GM04503 (cell line): ENCODE results near the gene MOB2.

ENCODE experiments used
- DNase-seq: peaks from one replicate; pipeline ENCODE4 v3.0.0-alpha.2; 2012; ENCODE audit warnings: low read depth

Gene MOB2

DNA sequence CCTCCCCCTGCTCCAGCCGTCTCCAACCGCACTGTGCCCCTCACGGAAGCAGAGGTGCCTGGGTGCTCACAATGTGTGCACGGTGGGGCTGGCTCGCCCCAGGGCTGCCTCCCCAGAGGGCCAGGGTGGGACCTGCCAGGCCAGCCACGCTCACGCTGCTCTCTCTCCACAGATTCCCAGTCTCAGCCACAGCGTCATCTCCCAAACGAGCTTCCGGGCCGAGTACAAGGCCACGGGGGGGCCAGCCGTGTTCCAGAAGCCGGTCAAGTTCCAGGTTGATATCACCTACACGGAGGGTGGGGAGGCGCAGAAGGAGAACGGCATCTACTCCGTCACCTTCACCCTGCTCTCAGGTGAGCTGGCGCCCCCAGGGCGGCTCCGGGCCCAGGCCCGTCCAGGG lies 30.4 kb downstream of the MOB2 start:
- DNase-seq: no peak

DNA sequence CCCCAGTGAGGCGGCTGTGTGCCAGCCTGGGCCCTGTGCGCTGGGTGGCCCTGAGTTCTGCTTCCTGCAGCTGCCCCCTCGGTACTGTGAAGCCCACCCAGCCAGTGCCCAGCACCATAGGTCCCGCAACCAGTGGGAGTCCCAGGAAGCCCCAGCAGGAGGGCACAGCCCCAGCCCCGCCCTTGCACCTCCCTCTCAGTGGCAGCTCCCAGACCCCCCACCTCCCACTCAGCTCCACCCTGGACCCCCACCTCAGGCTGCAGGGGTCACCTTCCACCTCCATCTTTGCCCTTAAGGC lies 30.9 kb downstream of the MOB2 start:
- no peak for DNase-seq

DNA sequence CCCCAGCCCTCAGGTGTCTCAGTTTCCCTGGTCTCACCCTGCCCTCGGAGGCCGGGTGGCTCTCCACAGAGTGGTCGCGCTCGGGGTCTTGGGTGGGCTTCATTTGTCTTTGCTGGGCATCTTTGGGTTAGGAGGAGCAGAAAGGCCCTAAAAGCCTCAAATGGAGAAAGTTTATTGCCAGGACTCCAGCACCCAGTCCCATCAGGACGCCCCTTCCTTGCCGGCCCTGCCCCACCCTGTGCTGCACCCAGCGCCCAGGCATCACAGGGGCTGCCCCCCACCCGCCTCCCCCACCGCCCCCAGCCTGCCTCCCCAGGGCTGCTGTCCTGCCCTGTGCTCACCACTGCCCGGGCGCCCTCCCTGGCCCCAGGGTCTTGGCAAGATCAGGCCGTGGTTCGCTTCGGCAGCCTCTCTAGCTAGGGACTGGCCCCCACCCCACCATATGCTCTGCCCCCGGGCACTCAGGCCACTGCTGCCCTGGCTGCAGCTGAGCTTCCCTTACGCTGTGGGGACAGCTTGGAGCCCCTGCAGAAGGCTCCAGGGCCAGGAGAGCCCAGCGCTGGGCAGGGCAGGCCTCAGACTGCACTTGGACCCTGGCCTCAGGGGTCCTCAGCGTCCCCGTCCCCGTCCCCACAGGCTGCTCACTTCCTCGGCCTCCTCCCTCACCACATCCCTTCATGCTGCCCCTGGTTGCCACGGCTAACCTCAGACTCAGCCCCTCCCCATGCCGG lies 31.4 kb downstream of the MOB2 start:
- DNase-seq: no peak

DNA sequence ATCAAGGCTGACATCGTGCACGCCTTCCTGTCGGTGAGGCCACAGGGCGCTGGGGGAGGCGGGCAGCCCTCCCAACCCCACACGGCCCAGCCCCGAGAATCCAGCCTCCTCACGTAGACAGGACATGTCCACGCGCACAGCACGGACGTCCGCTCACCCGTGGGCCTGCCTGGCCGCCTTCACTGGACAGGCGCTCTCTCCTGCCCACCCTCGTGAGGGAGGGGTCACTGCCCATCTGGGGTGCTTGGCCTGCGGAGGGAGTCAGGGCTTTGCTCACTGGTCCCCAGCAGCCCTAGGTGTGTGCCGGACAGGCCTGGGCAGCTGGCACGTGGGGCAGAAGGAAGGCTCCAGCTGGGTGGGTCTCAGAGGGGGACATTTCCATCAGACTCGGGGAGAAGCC lies 32.0 kb downstream of the MOB2 start:
- no peak for DNase-seq

DNA sequence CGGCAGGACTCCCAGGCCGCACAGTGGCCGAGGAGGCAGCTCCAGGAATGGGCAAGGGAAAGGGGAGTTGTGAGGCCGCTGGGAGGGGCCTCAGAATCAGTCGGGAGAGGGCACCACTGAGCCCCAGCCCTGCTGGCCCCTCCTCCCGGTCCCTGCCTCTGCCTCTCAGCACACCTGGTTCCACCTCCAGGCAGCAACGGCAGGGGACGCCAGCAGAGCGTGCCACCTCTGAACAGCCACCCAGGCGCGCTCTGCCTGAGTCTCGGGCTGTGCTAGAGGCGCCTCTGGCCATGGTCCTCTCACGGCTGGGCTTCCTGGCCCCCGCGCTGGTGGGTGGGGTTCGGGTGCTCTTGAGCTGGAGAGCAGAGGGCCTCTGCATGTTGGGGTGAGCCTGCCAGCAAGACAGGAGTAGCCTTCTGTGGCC lies 33.0 kb downstream of the MOB2 start:
- no peak for DNase-seq

DNA sequence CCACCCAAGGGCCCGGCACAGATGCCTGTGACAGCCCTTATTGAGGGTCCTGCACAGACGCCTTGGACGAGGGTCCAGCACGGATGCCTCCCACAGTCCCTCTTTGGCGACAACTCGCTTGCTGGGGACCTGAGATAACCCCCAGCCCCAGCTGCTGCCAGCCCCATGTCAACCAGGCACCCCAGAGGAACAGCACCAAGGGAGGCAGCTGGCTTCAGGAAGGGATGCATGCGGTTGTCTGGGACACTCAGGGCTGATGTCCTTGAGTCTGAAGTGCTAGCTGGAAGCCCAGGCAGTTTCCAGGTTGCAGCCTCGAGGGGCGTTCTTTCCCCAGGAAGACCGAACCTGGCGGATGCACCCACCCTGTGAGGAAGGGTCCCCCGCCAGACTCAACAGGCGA lies 33.8 kb downstream of the MOB2 start:
- DNase-seq: no peak

DNA sequence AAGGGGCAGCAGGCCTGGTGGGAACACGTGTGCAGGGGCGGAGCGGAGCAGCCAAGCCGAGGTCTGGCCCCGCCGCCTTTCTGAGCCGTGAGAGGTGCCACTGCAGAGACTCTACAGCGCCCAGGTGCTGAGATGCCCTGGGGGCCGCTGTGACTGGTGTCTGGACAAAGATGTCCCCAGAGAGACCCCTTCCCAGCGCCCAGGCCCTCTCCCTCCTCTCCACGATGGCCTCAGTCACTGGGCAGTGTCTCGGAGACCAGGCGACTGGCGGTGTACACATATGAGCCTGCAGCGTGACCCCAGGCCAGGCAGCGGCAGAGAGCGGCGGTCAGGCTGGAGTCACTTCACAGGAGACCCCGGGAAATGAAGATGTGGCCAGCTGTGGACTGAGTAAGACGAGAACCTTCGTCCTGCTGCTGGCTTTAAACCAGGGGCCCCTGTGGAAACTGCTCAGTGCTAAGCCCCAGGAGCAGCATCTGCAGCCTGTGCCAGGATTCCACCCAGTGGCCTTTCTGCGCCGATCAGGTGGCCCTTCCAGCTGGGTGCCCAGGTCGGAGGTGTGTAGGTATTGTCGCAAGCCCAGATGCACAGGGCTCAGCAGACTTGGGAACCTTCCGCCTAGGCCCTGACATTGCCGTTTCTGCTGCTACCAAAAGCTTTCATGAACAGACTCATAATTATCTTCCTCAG lies 34.7 kb downstream of the MOB2 start:
- DNase-seq: no peak

DNA sequence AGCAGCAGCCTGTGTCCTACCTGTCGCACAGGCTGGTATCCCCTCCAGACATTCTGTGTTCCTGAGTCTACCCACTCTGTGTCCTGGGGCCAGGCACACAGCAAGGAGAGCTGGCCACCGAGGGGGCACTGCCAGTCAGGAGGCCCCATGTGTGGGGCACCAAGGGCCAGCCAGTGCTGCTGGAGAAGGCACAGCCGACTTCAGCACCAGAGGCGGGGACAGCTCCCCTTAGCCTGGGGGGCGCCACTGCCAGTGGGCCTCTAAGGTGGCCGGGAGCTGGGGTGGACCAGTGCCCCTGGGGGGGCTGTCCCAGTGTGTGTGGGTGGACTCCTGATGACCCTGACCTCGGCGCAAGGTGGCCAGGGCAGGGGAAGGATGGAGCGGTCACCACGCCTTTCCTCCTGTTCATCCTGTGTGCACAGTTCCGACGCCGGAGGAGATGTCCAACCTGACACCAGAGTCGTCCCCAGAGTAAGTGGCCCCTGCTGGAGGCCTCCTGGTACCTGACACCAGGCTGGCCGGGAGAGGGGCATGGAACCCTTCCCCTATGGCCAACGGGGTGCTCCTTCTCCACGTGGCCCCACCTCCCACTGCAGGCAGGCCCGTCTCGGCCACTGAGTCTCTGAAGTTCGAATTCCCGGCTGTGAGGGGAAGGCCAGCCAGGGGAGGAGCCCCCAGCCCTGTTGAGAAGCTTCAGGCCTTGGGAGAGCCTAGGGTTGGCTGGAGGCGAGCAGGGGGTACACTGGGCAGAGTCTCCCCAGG lies 35.4 kb downstream of the MOB2 start:
- DNase-seq: no peak

DNA sequence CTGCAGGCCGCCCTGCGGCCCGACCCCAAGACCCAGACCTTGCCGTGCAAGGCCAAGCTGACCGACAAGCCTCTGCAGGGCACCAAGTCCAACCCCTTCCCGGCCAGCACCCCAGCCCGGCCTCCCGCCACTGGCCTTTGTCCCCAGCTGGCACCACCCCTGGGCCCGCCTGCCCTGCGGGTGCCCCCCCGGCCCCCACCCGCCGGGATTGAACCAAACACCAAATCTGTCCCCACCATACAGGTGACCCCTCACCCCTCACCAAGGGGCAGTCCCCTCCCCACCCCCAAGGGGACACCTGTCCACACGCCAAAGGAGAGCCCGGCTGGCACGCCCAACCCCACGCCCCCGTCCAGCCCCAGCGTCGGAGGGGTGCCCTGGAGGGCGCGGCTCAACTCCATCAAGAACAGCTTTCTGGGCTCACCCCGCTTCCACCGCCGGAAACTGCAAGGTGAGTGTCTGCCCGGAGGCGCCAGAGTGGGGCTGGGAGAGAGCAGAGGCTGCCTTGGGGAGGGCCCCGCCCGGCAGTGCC lies 36.2 kb downstream of the MOB2 start:
- DNase-seq: no peak

DNA sequence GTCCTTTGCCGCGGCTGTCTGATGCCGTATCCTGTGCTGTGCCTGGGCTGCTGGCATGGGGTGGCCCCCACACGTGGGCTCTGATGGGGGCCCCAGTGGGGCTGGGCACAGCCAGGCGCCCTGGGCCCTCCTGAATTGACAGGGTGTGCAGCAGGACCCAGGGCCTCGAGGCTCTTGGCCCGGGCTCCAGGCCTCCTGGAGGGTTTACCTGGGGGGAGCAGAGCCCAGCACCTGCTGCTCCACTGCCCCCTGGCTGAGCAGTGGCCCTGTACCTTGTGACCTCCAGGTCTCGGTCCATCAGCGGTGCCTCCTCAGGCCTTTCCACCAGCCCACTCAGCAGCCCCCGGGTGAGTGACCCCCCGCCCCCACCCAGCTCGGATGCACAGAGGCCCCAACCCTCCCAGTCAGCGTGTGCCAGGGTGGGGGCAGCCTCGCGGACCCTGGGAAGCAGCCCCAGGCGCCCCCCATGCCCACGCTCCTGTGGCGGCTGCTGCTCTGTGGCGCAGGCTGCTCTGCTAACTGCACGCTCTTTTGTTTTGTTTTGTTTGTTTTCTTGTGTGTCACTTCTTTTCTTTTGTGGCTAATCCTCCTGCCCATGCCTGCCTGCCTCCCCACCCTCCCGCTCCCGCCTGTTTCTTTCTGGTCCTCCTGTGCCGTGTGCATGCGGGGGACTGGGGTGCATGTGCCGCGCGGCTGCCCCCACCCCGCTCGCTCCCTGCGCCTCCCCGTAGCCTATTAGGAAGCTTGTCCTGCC lies 36.9 kb downstream of the MOB2 start:
- DNase-seq: no peak

DNA sequence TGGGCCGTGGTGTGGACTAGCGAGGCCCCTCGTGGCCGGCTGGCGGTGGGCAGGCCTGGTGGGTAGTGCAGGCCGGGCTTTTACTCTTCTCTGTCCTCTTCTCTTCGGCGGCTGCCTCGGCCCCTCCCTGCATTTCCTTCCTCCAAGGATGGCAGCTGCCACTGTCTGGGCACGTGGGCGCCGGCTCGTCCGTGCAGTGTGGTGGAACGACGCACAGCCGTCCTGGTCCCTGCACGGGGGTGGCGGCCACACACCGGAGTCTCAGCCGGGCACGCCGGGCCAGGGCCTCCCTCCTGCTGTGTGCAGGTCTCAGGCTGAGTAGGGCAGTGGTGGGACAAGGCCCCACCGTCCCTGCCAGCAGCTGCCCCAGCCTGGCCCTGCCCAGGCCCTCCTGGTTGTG lies 37.7 kb downstream of the MOB2 start:
- no peak for DNase-seq

DNA sequence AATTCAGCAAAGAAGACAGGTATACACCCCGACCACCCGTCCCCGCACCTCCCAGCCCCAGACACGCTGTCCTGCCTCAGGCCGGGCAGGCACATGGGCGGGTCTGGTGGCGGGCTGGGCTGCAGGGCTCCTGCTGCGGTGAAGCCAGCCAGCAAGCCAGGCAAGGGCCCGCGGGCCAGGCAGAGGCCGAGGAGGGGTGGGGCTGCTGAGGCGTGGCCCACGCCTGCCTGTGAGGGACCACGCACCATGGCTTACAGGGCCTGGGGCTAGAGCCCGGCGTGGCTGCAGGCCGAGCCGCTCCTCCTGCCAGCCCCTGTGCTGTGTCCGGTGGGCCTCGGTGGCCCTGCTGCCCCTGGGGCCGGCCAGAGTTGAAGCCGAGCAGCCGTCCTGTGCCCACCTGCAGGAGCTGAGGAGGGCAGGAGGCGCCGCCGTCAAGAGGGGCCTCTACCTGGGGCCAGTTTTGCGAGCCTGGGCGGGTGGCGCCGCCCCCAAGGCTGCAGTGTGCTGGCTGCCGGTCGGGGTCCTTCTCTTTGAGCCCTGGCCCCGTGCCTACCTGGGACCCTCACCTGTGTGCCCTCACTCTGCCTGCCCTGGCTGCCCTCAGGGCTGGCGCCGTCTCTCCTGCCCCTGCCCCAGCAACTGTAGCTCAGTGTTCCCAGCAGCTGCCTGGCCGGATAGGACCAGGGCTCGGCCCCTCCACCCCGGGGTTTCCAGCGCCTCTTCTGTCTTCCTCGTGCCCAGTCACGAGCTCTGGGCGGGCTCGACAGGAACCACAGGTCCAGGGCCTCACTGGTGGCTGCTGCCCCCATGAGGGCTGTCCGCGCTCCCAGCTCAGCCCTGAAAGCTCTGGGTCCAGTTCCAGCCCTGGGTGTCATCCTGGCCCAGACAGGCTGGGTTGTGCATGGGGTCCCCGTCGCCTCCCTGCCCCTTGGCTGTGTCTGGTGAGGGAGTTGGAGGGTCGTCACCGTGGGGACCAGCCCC lies 38.4 kb downstream of the MOB2 start:
- no peak for DNase-seq

DNA sequence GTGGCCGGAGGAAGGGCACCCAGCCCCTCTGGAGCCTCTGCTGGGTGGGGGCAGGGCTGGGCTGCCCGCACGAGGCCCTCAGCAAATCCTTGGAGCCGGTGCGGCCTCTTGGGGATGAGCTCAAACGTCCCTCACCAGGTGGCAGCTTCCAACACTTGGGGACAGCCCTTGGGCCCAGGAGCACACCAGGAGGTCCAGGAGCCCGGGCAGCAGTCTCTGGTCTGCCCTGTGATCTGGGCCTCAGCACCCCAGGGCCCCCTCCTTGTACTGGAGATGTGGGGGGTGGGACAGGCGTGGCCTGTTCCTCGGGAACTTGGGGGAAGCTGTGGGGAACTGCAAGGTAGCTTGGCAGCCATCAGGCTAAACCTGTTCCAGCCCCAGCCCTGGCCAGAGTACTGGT lies 40.0 kb downstream of the MOB2 start:
- DNase-seq: no peak

DNA sequence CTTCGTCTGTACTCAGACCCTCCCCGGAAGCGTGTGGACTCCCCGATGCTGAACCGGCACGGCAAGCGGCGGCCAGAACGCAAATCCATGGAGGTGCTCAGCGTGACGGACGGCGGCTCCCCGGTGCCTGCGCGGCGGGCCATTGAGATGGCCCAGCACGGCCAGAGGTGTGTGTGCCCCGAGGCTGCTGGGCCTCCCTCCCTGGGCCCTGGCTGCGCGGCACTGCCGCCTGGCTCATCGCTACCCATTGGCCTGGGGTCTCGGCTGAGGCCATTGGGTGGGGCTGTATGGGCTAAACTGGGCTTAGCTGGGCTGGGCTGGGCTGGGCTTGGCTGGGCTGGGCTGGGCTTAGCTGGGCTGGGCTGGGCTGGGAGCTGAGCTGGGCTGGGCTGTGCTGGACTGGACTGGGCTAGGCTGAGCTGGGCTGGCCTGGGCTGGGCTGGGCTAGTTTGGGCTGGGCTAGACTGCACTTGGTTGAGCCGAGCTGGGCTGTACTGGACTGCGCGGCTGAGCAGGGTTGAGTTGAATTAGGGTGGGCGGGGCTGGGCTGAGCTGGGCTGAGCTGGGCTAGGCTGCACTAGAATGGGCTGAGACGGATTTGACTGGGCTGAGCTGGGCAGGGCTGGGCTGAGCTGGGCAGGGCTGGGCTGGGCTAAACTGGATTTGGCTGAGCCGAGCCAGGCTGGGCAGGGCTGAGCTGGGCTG lies 40.7 kb downstream of the MOB2 start:
- no peak for DNase-seq

DNA sequence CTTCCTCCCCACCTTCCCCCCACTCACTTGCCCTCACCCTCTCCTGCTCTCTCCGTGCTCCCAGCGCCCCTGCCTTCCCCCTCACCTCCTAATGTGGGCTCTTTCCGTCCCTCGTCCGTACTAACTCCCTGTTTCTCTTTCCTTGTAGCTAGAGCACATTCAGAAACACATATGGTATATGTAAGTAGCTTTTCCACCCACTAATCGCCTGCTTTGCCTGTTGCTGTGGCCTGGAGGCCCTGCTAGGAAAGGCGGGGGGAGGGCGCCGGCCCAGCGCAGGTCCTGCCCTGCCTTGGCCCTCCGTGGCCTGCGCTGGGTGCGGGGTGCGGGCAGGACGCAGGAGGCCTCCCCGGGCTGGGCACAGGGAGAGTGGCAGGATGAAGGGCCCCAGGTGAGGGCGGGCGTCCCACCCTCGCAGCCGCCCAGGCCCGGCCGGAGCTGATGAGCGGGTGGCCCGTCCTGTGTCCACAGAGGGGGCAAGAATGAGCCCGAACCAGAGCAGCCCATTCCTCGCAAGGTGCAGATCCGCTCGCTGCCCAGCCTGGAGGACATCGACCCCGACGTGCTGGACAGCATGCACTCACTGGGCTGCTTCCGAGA lies 41.7 kb downstream of the MOB2 start:
- DNase-seq: no peak

DNA sequence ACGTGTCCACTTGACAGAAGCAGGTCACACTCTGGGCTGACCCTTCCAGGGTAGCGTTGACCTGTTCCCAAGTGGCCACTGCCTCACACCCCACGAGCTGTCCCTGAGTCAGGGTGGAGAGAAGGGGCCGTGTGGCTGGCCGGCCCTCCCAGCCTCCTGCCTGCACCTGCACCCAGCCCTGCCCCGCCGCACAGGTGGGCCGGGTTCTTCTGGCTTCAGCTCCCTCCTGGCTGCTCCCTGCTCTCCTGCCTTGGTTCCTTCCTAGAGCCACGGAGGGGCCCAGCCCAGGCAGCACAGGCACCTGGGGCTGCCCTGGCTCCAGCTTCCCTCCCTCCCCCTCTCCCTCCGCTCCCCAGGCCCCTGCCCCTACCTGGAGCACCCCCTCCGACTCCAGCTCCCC lies 42.3 kb downstream of the MOB2 start:
- no peak for DNase-seq

DNA sequence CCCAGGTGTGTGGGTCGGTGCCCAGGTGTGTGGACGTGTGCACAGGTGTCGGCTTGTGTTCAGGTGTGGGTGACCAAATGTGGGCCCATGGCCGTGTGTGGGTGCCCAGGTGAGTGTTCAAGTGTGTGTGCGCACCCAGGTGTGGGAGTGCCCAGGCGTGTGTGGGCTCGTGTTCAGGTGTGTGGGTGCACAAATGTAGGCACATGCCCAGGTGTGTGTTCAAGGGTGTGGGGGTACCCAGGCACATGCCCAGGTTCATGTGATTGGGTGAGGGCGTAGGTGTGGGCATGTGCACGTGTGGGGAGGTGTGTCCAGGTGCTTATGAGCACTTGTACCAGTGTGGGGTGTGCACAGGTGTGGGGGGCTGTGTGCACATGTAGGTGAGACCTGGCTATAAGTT lies 42.8 kb downstream of the MOB2 start:
- DNase-seq: no peak

DNA sequence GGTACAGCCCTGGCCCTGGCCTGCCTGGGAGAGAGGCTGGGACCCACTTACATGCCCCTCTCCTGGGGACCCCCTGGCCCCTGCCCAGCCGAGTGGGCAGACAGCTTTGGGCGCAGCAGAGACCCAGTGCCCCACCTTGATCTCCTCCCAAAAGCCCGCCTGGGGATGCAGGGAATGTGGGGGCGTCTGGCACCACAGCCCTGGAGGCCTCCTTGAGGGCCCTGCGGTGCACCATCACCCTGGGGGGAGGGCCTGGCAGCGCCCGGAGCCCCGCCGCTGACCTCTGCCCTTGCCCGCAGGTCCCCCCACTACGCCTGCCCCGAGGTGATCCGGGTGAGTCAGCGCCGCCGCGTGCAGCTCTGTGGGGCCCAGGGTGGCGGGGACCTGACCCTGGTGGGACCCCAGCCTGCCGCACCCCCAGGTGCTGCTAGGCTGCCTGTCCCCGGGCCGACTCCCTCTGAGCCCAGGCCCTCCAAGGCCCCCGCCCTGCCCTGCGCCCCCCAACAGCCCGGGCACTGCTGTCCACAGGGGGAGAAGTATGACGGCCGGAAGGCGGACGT lies 43.7 kb downstream of the MOB2 start:
- DNase-seq: no peak

DNA sequence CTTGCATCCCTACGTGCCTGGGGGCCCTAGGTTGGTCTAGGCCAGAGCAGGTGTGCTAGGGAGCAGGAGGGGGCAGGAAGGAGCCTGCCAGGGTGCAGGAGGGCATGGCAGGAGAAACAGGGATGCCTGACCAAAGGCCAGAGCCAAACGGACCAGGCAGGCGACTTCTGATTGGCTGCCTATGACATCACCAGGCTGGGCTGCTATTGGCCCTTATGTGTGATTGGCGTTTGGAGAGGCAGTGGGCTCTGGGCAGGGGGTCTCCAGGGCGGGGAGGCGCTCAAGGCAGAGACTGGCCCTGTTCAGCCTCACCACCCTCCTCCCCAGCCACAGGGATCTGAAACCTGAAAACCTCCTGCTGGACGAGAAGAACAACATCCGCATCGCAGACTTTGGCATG lies 44.4 kb downstream of the MOB2 start:
- DNase-seq: no peak

DNA sequence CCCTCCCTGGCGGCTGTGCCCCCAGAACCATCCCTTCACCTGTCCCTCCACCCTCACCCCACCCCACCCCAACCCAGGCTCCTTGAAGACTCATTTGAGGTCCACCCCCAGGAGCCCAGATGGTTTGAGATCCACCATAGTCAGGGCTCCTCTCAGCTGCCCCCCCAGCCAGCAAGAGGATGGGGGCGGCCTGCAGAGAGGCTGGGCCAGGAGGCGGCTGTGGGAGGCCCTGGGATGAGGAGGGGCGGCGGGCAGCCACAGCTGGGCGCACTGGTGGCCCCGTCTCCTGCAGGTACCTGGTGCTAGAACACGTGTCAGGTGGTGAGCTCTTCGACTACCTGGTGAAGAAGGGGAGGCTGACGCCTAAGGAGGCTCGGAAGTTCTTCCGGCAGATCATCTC lies 46.1 kb downstream of the MOB2 start:
- DNase-seq: no peak
